NCI-H146 treated with DMSO at 0.1 percent for 48 hours (cell line): Measurements from ENCODE around the gene SLC29A2.
"Not testable (repeated sequence)": the region's sequence is repeated elsewhere in the genome, so short reads cannot be mapped to it uniquely, and the experiment has no call there.

Source experiments
- DNase-seq: peaks from one replicate; lab custom pipeline; 2025; ENCODE audit not compliant: unreplicated experiment; lab: John Stamatoyannopoulos, UW

The SLC29A2 gene

GRCh38 chr11:66334605-66335442, 36.7 kb downstream of the SLC29A2 start:
- DNase-seq: no peak

- DNase-seq: no peak
Measured at GRCh38 chr11:66333896-66334604, 37.5 kb downstream of the SLC29A2 start.

GRCh38 chr11:66333220-66333877, 38.2 kb downstream of the SLC29A2 start:
- DNase-seq: no peak

GRCh38 chr11:66332371-66333219, 39.0 kb downstream of the SLC29A2 start:
- DNase-seq: no peak

GRCh38 chr11:66331542-66332370, 39.8 kb downstream of the SLC29A2 start:
- DNase-seq: no peak

- DNase-seq: no peak
Measured at GRCh38 chr11:66330931-66331330, 40.6 kb downstream of the SLC29A2 start.

GRCh38 chr11:66329165-66329673, 42.3 kb downstream of the SLC29A2 start:
- DNase-seq: no peak

GRCh38 chr11:66328302-66329144, 43.0 kb downstream of the SLC29A2 start:
- DNase-seq: peak; percentile 9

- DNase-seq: no peak
Measured at GRCh38 chr11:66328031-66328301, 43.6 kb downstream of the SLC29A2 start.

- no peak for DNase-seq
Measured at GRCh38 chr11:66327171-66328030, 44.2 kb downstream of the SLC29A2 start.

GRCh38 chr11:66326261-66327111, 45.1 kb downstream of the SLC29A2 start:
- no peak for DNase-seq

- DNase-seq: no peak
Measured at GRCh38 chr11:66325263-66325671, 46.3 kb downstream of the SLC29A2 start.

GRCh38 chr11:66324664-66325063, 46.9 kb downstream of the SLC29A2 start:
- DNase-seq: no peak

- no peak for DNase-seq
Measured at GRCh38 chr11:66323684-66324083, 47.9 kb downstream of the SLC29A2 start.

GRCh38 chr11:66322732-66323427, 48.7 kb downstream of the SLC29A2 start:
- no peak for DNase-seq

GRCh38 chr11:66321606-66322005, 50.0 kb downstream of the SLC29A2 start:
- no peak for DNase-seq

- not testable (repeated sequence) for DNase-seq
Measured at GRCh38 chr11:66320748-66321147, 50.8 kb downstream of the SLC29A2 start.
